Activated naive CD4-positive, alpha-beta T cell (primary cell): ENCODE results near the gene PNLDC1.

Source experiments
- DNase-seq, 4 experiments: peaks; one replicate each; lab custom pipeline; 2025; lab: John Stamatoyannopoulos, UW

Gene PNLDC1

DNA sequence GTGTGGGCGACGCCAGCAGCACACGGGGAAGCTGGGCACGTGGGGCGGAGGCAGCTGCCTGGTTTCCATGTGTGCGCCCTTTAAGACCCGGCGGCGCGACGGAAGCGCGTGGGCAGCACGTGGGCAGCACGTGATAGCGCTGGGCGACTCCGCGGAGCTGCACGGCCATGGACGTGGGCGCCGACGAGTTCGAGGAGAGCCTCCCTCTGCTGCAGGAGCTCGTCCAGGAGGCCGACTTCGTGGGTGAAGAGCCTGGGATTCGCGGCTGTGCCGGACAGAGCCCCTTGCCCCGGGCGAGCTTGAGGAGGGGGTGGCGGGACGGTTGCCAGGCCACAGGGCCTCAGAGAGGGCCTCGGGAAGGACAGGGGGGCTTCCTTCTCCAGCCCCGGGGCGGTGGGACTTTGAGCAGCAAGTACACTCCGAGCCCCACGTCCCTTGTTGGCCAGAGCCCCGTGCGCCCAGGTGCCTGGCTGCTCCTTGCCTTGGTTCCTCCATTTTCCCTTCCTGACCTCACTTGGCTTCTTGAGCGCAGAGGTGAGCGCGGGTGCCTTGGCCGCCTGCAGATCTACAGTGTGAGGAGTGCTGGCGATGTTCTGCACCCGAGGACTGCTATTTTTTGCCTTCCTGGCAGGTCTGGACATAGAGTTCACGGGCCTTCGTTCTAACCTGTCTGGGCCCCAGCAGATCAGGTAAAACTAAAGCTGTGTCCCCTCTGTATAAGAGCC is at the start of gene PNLDC1:
Gene PNLDC1, plus strand, starts transcription at position 136 of the 725 bp plus-strand sequence. Its CDS starts 32 bp downstream, at position 168.
- no peak for DNase-seq

GRCh38 chr6:159751448-159751847 is 48.6 kb upstream of the PNLDC1 start:
- no peak for DNase-seq

DNA sequence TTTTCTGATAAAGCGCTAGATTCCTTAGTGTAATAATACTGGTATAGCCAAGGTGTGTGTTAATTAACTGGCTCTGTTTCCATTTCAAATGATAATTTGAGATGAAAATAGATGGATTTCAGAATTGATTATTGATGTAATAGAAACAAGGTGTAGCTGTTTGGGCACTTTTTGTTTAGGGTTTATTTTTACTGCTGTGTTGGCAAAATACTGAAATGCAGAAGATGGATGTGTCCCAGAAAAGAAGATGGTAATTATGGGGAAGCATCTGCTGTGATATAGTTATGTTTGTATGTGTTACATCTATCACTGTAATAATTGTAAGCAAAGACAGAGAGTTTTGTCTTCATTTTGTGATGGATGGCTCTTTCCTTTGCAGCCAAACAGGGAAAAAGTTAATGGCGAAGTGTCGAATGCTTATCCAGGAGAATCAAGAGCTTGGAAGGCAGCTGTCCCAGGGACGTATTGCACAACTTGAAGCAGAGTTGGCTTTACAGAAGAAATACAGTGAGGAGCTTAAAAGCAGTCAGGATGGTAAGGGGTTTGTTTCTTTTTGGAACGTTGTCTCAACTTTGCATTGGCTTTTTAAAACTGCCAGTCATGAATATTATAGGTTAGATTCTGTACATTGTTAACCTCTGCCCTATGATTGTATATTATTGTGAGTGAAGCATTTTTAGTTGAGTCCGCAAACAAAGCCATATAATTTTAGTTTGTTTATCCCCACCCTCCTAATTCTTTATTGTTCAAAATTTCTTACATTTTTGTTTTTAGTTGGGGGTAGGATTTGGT is 46.8 kb upstream of the PNLDC1 start:
- no peak for DNase-seq

- no peak for DNase-seq
These were observed 45.7 kb upstream of the PNLDC1 start for GRCh38 chr6:159754401-159754800.

GRCh38 chr6:159754959-159755914 is 44.8 kb upstream of the PNLDC1 start:
- DNase-seq: no peak

- DNase-seq: no peak
These were observed 43.6 kb upstream of the PNLDC1 start for GRCh38 chr6:159756508-159756907.

DNA sequence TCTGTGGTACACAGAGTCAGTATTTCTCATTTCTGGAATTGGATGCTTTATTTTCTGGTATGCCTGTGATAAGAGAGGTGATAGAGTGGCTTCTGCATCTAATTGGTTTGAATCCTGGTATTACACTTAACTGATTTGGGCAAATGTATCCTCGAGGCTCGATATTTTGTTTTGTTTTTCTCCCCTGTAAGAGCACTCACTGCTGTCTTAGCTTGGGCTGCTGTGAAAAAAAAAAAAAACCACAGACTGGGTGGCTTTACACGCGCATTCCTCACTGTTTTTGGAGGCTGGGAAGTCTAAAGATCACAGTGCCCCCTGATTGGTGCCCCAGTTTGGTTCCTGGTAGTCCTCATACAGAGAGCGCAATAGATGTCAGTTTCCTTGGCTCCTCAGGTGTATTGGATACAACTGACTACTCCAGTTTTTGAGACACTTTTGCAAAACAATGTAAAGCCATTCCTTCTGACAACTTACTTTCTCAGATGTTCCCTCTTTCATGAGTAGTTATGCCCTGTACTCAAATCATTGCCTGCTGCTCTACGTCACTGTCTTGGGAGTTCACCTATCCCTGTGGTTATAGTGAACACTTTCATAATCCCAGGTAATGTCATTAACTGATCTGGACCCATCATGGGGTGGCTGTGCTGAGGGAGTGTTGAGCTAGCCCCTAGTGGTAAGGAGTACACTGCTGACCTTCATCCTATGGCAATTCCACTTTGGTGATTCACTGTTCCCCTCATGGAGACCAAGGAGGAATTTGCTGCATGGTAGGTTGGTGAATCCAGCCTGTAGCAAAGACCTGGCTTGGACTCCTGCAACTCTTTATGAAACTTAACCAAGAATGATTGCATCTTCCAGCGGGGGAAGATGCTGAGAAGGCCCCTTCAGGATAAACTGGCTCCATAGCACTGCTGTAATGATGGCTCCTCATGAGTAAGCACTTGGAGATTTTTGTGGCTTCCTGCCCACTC is 41.8 kb upstream of the PNLDC1 start:
- DNase-seq: no peak

DNA sequence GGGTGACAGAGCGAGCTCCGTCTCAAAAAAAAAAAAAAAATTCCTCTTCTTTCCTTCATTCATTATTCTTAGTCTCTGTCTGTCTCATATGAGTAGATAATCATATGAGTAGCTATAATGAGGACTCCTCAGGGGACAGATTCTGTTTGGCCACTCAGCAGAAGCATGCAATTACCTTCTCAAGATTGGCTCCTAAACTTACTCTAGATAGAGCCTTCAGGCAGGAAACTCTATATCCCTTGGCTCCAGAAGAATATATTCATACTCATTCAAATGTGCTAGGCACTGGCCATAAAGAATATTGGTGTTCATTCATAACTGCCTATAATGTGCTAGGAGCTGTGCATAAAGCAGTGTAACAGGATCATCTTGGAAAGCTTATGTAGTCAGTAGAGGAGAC is 40.4 kb upstream of the PNLDC1 start:
- DNase-seq: no peak

DNA sequence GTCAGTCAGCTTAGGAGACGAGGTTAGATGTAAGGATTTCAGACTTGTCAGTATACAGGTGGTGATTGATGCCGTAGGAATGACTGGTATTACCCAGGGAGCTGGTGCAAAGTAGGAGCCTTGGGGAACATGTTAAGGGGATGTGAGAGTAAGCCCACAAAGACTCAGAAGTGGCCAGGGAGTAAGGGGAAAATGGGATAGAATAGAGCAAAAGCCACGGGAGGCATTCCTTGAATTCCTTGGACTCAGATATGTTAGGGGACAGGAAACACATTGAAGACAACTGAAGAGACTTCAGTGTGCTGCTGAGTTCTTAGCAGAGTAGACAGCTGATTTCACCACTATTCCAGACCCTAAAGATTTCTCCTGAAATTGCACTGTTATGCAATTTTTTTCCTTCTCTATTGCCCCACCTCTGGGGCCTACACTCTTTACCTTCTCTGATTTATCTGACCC is 39.4 kb upstream of the PNLDC1 start:
- DNase-seq: no peak

- peak in 2 of 4 experiments; percentile 26 to 49 for DNase-seq
These were observed 38.8 kb upstream of the PNLDC1 start for GRCh38 chr6:159761129-159761872.

DNA sequence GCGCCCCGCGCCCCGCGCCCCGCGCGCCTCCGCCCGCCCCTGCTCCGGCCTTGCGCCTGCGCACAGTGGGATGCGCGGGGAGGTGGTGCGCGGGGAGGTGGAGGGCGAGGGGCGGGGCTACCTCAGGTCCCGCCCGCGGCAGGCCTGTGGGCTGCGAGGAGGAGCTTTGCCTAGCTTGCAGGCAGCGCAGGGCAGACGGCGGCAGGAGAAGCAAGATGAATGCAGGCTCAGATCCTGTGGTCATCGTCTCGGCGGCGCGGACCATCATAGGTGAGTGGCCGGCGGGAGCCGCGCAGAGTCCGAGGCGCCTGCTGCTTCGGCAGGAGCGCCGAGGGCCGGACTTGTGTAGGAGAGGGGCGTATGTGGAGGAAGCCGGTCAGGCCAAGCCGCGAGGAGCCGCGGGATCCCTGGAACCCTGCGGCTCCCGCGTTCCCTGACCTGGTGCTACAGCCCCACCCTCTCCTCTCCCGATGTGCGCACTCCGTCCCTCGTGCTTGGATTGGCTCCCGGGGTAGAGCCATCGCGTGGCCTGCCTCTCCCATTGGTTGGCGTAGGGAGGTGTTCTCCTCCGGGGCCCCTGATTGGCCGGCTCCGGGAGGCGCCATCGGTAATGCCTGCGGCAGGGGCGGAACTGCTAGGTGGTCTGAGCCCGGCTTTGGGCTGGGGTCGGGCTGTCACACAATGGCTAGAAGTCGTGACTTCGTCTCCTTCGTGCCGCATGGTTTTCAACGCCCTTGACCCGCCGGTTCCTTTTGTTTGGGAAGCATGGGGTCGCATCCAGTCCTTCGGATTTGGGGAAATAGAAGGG is 38.0 kb upstream of the PNLDC1 start, which contains the start of gene ACAT2:
Gene ACAT2, plus strand, starts transcription at position 173 of the 808 bp plus-strand sequence. Its CDS starts 43 bp downstream, at position 216.
- peak; percentile 74 to 89 (median 80) for DNase-seq

DNA sequence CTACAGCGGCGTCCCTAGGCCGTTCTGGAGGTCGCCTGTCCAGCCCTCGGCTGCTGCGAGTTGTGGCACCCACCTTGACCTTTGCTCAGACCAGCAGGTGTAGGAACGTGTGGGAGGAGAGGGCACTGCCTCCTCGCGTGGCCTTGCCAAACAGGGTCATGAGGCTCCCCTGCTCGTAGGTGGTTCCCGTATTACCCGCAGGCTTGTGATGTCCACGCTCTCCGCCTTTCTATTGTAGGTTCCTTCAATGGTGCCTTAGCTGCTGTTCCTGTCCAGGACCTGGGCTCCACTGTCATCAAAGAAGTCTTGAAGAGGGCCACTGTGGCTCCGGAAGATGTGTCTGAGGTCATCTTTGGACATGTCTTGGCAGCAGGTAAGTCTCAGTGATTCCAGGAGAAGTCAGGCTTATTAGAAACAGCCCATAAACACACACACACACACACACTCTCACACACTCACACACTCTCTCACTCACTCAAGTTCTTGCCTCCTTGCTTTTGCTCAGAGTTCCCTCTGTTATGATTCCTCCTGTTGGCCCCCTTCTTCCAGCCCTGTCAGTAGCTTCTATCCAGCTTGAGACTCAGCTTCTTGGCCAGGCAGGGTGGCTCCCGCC is 37.3 kb upstream of the PNLDC1 start:
- peak in 1 of 4 experiments; percentile 20 for DNase-seq

DNA sequence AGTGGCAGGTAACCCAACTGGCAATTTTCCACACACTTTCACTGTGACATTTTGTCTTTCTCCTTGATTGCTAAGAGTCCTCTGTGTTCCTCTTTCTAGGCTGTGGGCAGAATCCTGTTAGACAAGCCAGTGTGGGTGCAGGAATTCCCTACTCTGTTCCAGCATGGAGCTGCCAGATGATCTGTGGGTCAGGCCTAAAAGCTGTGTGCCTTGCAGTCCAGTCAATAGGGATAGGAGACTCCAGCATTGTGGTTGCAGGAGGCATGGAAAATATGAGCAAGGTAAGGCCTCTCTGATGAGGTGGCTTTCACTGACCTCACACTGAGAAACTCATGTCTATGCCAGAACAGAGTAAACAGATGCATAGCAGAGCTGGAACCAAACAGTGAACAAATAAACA is 33.2 kb upstream of the PNLDC1 start:
- DNase-seq: no peak

DNA sequence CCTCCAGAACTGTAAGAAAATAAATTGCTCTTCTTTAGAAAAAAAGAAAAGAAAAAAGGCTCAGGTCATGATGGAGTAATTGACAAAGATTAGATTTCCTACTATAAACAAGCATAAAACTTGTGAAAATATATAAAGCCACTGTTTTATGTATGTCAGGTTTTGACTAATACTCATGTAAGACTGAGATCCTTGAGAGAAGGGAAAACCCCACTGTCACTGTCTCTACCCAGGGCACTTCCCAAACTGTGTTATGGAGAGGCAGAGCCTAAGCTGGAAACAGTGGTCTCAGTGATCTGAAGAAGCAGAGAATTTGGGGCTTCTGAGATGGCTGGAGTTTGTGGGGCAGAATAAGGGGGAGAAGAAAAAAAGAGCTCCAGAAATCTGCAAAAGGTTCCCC is 30.6 kb upstream of the PNLDC1 start:
- DNase-seq: no peak

- DNase-seq: no peak
These were observed 27.9 kb upstream of the PNLDC1 start for GRCh38 chr6:159772196-159772595.

DNA sequence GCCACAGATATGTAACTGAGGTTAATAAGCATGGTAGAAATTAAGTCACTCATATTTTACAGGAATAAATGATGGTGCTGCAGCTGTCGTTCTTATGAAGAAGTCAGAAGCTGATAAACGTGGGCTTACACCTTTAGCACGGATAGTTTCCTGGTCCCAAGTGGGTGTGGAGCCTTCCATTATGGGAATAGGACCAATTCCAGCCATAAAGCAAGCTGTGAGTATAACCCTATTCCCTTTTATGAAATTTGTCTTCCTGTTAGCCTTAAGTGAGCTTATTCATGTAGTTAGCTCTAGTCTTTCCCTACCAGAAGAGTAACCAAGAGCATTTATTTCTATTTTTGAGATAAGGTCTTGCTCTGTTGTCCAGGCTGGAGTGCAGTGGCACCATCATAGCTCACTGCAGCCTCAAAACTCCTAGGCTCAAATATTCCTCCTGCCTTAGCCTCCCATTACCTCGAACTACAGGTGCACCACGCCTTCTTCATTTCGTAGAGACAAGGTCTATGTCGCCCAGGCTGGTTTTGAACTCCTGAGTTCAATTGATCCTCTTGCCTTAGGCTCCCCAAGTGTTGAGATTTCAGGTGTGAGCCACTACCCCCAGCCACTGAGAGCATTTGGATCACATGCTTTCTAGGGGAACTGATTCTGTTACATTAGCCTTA is 22.7 kb upstream of the PNLDC1 start:
- DNase-seq: no peak

DNA sequence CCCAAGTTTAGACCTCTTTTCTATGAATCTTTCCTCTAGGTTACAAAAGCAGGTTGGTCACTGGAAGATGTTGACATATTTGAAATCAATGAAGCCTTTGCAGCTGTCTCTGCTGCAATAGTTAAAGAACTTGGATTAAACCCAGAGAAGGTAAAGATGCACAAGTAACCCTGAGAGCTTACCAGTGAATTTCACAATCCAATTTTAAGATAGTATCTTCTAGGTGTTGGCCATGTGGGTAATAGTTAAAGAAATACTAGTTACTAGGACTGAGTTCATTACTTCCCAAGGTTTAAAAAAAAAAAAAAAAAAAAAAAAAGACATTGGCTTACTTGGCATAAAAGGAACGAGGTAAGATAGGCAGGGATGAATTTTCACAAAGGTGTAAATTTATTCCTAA is 21.9 kb upstream of the PNLDC1 start:
- DNase-seq: no peak

DNA sequence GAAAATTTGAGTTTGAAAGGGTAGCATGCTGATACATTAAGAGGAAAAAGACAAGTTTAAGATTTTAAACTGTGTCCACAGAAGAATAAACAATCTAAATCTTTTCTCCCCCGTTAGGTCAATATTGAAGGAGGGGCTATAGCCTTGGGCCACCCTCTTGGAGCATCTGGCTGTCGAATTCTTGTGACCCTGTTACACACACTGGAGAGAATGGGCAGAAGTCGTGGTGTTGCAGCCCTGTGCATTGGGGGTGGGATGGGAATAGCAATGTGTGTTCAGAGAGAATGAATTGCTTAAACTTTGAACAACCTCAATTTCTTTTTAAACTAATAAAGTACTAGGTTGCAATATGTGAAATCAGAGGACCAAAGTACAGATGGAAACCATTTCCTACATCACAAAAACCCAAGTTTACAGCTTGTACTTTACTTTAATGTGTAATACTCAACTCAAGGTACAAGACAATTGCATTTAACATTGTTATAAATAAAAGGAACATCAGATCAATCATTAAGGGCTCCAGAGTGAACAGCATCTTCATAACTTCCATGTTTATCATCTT is 21.5 kb upstream of the PNLDC1 start:
- no peak for DNase-seq
